GM21786 (cell line): Measurements from ENCODE around the gene POMT1.
"Not testable (repeated sequence)": the region's sequence is repeated elsewhere in the genome, so short reads cannot be mapped to it uniquely, and the experiment has no call there.

Experiments used
- ATAC-seq: cut with Tn5 transposase; IDR thresholded peaks from one replicate; pipeline ENCODE4 v1.9.1; 2021; ENCODE audit not compliant: unreplicated experiment

The POMT1 gene, protein sequence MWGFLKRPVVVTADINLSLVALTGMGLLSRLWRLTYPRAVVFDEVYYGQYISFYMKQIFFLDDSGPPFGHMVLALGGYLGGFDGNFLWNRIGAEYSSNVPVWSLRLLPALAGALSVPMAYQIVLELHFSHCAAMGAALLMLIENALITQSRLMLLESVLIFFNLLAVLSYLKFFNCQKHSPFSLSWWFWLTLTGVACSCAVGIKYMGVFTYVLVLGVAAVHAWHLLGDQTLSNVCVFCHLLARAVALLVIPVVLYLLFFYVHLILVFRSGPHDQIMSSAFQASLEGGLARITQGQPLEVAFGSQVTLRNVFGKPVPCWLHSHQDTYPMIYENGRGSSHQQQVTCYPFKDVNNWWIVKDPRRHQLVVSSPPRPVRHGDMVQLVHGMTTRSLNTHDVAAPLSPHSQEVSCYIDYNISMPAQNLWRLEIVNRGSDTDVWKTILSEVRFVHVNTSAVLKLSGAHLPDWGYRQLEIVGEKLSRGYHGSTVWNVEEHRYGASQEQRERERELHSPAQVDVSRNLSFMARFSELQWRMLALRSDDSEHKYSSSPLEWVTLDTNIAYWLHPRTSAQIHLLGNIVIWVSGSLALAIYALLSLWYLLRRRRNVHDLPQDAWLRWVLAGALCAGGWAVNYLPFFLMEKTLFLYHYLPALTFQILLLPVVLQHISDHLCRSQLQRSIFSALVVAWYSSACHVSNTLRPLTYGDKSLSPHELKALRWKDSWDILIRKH

GRCh38 chr9:131502781-131503625, at the start of gene POMT1:
Gene POMT1, plus strand, starts transcription at chr9:131502918. Its CDS starts 1,301 bp downstream, at chr9:131504219.
- ATAC-seq: peak; percentile 78

DNA sequence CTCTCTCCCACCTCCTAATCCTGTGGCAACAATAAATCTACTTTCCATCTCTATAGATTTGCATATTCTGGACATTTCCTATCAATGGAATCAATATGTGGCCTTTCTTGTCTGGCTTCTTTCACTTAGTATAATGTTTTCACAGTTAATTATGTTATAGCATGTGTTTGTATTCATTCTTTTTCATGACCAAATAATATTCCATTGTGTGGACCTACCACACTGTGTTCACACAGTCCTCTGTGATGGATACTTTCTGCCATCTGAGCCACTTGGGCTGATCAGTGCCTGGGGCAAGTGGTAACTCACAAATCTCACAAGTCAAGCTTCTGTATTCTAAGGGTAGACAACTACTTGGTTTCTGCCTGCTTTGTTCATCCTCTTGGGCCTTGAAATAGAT, 48.7 kb upstream of the POMT1 start:
- ATAC-seq: no peak

DNA sequence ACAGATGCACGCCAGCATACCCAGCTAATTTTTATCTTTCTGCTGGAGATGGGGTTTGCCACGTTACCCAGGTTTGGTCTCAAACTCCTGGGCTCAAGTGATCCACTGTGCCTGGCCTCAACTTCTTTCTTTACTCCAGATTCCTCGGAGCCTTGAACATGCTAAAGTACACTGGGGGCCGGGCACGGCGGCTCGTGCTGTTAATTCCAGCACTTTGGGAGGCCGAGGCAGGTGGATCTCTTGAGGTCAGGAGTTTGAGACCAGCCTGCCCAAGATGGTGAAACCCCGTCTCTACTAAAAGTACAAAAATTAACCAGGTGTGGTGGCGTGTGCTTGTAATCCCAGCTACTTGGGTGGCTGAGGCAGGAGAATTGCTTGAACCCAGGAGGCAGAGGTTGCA, 47.1 kb upstream of the POMT1 start:
- not testable (repeated sequence) for ATAC-seq

DNA sequence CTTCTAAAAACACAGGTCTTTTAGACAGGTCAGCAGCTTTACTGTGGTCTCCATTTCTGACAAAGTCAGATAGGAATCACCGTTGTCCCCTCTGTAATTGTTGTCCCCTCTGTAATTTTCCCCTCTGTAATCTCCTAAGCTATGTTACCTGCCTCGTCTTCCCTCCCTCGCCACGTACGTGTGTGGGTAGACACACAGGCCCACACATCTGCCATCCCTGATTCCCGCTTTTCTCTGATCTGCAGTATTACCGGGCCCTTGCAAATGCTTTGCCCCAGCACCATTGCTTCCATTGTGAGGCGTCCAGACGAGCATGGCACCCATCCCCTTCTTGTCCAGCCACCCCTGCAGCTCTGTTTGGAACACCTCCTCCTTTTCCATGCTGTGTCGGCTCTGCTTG, 45.0 kb upstream of the POMT1 start:
- ATAC-seq: no peak

DNA sequence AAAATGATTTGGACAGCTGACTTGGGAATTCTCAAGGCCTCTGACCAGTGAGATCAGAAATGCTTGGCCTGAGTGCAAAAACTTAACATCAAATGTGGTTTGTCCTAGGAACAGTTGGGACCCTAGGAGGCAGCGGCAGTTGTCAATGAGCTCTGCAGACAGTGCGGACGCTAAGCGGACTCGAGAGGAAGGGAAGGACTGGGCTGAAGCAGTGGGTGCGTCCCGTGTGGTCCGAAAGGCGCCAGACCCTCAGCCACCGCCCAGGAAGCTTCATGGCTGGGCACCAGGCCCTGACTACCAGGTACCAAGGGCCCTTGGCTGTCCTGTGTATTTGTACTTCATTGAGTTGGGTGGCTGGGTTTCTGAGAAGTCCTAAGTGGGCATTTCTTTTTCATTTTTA, 43.7 kb upstream of the POMT1 start:
- no peak for ATAC-seq

- no peak for ATAC-seq
Observed at GRCh38 chr9:131461166-131461565, 41.6 kb upstream of the POMT1 start.

DNA sequence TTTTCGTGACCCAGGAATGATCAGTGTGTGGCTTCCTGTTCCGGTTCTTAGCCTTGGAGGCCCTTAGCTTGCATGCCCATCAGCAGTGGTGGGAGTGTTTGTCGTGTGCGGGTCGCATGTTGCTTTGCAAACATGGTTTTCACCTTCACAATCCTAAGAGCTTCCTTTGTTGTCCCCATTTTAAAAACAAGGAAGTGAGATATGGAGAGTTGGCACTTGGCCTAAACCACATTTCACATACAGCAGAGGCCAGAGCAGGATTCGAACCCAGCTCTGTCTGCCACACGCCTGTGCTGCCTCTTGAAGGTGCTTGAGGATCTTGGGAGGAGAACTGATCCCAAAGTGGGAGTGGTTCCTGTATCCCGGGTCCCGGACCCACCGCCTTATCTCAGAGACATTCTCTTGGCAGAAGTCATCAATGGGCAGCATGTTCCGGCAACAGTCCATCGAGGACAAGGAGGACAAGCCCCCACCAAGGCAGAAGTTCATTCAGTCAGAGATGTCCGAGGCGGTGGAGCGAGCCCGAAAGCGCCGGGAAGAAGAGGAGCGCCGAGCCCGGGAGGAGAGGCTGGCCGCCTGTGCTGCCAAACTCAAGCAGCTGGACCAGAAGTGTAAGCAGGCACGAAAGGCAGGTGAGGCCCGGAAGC, 38.2 kb upstream of the POMT1 start:
- no peak for ATAC-seq

DNA sequence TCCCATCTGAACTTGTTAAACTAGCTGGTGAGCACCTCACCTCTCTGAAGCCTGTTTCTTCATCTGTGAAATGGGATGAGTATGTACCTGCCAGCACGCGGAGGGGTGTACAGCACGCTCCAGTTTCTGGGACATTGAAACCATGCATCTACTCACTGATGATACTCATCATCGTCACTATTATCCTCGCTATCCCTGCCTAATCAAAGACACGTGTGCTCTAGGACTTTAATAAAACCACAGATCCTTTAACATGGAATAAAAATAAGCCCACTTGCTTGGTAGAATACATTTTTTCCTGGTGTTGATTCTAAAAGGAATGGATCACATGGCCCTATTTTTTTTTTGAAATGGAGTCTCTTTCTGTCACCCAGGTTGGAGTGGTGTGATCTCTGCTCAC, 37.3 kb upstream of the POMT1 start:
- ATAC-seq: no peak

DNA sequence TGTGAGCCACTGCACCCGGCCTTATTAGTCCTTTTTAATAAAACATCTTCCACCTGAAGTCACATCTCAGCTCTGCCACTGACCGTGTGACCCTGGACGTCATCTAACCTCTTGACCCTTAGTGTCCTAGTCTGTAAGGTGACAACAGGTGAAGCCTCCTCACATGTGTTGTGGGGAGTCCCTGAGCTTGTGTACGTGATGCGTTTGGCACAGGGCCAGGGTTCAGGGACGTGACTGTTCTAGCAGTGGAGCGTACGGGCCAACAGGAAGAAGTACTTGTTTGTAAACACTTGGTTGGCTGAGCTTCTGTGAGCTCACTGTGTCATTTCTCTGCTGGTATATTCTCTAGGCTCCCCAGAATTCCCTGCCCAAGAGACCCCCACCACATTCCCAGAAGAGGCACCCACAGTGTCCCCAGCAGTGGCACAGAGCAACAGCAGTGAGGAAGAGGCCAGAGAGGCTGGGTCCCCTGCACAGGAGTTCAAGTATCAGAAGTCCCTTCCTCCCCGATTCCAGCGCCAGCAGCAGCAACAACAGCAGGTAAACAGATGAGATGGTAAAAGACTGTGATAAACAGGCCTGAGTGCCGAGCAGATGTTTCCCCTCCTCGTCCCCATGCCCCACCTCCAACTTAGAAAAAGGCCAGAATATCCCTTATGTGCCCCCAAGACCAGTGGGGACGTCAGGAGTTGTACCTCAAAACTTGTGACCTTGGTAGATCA, 35.3 kb upstream of the POMT1 start:
- no peak for ATAC-seq

DNA sequence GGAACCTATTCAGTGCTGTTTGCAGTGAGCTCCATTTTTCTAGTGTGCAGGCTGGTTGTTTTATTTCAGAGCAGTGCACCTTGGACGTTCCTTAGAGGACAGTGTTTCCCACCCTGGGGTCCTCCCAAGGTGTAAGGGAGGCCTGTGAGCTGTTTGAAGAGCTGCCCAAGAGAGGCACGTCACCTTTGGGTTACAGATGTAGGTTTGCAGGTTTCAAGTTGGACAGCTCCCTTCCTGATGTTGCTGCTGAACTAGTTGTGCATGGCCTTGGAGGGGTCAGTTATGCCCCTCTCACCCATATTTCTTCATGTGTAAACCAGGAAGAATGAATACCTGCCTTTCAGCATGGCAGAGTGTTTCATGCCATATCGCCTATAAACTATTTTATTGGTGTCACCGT, 34.7 kb upstream of the POMT1 start:
- ATAC-seq: no peak

DNA sequence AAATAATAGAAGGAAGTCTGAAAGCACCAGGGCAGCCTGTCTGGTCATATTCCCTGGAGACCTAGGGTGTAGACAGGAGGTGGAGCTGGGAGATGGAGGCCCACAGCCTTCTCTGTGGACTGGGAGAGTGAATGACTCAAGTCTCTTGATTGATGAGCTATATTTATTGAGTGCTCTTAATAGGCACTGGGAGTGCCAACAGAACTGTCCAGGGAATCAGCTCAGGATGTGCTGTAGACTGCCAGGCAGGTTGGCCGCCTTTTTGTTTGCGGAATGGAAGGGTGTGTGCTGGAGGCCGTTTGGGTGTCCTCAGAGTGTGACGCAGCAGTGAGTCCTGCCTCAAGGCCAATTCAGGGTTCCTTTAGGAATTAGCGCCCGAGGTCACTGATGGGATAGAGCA, 33.4 kb upstream of the POMT1 start:
- no peak for ATAC-seq

GRCh38 chr9:131469951-131470350, 32.8 kb upstream of the POMT1 start:
- ATAC-seq: no peak

DNA sequence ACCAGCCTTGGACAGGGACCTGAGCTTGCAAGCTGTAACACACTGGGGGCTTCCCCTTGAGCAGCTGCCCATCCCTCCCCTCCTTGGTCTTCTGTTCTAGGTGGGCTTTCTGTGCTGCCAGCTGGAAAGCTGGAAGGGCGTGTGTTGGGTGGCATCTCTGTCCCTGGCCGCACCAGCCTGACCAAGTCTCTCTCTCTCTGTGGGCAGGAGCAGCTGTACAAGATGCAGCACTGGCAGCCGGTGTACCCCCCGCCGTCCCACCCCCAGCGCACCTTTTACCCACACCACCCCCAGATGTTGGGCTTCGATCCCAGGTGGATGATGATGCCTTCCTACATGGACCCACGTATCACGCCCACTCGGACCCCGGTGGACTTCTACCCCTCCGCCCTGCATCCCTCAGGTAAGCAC, 32.1 kb upstream of the POMT1 start:
- no peak for ATAC-seq

GRCh38 chr9:131472085-131472484, 30.6 kb upstream of the POMT1 start:
- not testable (repeated sequence) for ATAC-seq

DNA sequence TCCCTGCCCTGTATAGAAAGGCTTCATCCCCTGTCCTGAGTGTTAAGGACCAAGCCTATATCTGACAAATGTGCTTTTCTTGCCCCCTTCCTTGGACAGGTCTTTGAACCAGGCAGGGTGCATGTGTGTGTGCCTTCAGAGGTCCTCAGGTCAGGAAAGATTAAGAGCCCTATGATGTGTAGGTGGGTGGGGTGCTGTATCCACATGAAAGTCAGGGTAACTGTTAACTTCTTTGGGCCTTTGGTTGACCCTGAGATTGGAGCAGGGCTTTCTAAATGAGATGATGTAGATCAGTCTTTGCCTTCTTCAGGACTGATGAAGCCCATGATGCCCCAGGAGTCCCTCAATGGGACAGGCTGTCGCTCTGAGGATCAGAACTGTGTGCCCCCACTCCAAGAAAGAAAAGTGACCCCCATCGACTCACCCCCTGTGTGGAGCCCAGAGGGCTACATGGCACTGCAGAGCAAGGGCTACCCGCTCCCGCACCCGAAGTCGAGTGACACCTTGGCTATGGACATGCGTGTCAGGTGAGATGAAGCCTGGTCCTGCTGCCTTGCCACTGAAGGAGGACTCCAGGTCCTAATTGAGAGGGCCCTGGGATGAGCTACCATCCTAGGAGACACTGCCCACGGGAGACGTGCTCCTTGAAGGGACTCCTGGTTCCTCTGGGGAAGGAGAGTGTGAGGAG, 29.4 kb upstream of the POMT1 start:
- ATAC-seq: no peak

- ATAC-seq: no peak
Observed at GRCh38 chr9:131473891-131474290, 28.8 kb upstream of the POMT1 start.

DNA sequence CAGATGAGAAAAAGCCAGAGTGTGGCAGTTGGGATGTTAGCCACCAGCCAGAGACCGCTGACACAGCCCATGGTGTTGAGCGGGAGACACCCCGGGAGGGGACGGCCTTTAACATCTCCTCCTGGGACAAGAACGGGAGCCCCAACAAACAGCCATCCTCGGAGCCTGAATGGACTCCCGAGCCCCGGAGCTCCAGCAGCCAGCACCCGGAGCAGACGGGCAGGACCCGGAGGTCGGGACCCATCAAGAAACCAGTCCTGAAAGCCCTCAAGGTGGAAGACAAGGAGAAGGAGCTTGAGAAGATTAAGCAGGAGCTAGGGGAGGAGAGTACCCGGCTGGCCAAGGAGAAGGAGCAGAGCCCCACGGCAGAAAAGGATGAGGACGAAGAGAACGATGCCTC, 28.0 kb upstream of the POMT1 start:
- no peak for ATAC-seq

DNA sequence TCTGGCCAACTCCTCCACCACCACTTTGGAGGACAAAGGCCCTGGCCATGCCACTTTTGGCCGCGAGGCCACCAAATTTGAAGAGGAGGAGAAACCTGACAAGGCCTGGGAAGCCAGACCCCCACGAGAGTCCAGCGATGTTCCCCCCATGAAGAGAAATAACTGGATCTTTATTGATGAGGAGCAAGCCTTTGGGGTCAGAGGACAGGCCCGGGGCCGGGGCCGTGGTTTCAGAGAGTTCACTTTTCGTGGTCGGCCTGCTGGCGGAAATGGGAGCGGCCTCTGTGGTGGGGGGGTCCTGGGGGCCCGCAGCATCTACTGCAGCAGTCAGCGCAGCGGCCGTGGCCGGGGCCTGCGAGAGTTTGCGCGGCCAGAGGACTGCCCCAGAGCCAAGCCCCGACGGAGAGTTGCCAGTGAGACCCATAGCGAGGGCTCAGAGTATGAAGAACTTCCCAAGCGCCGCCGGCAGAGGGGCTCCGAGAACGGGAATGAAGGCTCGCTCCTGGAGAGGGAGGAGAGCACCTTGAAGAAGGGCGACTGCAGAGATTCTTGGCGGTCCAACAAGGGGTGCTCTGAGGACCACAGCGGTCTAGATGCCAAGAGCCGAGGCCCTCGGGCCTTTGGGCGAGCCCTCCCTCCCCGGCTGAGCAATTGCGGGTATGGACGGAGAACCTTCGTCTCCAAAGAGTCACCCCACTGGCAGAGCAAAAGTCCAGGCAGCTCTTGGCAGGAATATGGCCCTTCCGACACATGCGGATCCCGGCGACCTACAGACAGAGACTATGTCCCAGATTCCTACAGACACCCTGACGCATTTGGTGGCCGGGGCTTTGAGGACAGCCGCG, 27.4 kb upstream of the POMT1 start:
- no peak for ATAC-seq
